Measurements from ENCODE around the gene LMBRD1.
"Not testable (repeated sequence)": the region's sequence is repeated elsewhere in the genome, so short reads cannot be mapped to it uniquely, and the experiment has no call there.

LMBRD1 gene

GRCh38 chr6:69796642-69797390 lies at the start of gene LMBRD1:
LMBRD1 (minus strand) TSS chr6:69797010; CDS start chr6:69796881, 129 bp downstream.
- peak; percentile 84 for DNase-seq

- DNase-seq: no peak
These were observed 49.5 kb upstream of the LMBRD1 start for GRCh38 chr6:69846312-69846711.

GRCh38 chr6:69843189-69843588 lies 46.4 kb upstream of the LMBRD1 start:
- no peak for DNase-seq

DNA sequence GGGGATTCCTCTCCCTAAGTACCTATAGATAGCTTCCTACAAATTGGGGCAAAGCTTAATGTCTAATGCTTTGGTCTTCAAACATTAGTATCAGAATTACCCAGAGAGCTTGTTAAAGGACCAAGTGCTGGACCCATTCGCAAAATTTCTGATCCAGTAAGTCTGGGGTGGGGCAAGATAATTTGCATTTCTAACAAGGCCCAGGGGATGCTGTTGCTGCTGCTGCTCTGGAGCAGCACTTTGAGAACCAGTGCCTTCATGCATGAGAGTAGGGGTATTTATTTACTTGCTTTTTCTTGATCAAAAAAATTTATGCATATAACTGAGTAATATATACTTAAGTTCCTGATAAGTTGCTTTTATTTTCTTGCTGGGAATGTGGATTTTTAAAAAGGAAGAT lies 45.1 kb upstream of the LMBRD1 start:
- DNase-seq: no peak

- DNase-seq: peak; percentile 13
These were observed 38.8 kb upstream of the LMBRD1 start for GRCh38 chr6:69835414-69836179.

GRCh38 chr6:69832558-69832957 lies 35.7 kb upstream of the LMBRD1 start:
- DNase-seq: no peak

DNA sequence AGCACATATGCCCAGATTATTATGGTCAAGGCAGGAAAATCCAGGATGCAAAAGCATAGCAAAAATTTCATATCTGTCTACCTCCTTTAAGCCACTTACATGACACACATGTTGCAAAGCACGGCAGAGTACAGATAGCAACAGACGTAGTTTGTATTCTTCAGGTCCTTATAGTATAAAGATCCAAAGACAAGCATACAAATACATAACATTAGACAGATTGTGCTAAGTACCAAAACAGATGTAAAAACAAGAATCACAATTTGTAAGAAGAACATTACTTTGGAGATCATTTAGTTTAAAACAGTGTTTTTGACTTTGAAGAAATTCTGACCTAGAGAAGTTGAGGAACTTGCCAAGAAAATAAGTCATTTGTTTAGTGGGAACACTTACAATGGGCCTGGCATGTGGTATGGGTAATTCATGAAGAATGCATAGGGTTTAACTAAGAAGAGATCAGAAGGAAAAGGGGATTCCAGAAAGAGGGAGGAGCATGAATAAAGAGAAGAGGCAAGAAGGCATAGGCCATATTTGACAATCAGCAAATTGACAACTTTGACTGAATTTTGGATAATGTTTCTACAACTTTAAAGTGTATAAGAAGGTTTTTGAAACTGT lies 30.6 kb upstream of the LMBRD1 start:
- no peak for DNase-seq

DNA sequence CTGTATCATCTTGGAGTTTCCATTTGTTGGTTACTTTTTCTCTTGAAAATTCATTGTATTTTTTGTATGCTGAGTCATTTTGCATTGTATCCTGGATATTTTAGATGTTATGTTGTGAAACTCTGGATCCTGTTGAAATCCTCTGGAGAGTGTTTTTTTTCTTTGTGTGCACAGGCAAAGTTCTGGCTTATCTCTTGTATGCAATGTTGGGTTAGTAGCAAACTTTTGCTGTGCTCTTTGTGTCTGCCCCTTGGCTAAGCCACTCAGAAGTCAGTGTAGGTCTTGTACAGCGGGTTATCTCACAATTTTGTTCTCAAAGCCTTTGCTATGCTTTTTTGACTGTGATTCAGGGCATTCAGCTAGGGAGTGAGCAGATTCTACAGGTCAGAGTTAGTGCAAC lies 29.1 kb upstream of the LMBRD1 start:
- no peak for DNase-seq

DNA sequence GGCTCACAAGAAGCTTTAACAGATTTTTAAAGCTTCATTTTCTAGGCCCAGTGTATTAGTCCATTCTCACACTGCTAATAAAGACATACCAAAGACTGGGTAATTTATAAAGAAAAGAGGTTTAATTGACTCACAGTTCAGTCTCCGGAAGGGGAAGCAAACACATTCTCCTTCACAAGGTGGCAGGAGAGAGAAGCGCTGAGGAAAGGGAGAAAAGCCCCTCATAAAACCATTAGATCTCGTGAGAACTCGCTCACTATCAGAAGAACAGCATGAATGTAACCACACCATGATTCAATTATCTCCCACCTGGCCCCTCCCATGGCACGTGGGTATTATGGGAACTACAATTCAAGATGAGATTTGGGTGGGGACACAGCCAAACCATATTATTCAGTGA lies 27.5 kb upstream of the LMBRD1 start:
- DNase-seq: not testable (repeated sequence)

DNA sequence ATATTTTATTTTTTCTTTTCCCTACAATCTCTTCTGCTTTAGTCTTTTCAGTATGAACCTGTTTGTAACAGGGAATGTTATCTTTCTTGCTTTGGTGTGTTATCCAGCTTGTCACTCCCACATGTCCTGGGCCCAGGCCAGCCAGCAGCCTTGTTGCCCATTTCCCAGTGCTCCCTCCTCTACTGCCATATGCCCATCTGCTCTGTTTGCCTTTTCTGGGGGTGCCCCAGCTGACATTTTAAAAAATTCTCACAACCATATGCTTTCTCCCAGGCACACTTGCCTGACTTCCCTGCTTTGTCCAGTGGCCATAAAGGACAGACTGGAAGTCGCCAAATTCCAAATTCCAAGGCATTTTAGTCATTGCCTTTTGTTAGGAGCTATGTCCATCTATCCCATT lies 23.6 kb upstream of the LMBRD1 start:
- no peak for DNase-seq

- no peak for DNase-seq
These were observed 23.2 kb upstream of the LMBRD1 start for GRCh38 chr6:69820018-69820417.

- no peak for DNase-seq
These were observed 22.3 kb upstream of the LMBRD1 start for GRCh38 chr6:69819138-69819537.

- DNase-seq: no peak
These were observed 21.6 kb upstream of the LMBRD1 start for GRCh38 chr6:69818223-69818930.

DNA sequence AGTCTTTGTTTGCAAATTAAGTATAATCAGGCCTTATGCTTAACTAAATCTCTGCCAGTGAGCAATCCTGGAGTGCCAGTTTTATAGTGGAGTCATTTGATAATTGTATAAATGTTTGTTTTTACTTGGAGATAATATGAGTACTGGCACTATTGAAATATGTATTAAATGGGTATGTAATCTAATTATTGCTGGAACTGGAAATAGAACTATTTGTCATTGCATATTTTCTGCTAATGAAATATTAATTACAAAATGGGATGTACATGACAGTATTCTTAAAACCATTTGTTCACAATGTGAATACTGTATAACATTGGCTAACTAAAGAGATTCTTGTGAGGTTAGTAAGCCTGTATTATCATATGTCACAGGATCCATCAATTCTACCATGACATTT lies 20.5 kb upstream of the LMBRD1 start:
- no peak for DNase-seq

GRCh38 chr6:69816569-69816968 lies 19.8 kb upstream of the LMBRD1 start:
- DNase-seq: no peak

- DNase-seq: no peak
These were observed 19.2 kb upstream of the LMBRD1 start for GRCh38 chr6:69816026-69816425.

GRCh38 chr6:69813508-69813907 lies 16.7 kb upstream of the LMBRD1 start:
- peak; percentile 1 for DNase-seq

GRCh38 chr6:69812746-69813427 lies 16.1 kb upstream of the LMBRD1 start:
- DNase-seq: no peak

- DNase-seq: no peak
These were observed 6.2 kb upstream of the LMBRD1 start for GRCh38 chr6:69802995-69803394.

DNA sequence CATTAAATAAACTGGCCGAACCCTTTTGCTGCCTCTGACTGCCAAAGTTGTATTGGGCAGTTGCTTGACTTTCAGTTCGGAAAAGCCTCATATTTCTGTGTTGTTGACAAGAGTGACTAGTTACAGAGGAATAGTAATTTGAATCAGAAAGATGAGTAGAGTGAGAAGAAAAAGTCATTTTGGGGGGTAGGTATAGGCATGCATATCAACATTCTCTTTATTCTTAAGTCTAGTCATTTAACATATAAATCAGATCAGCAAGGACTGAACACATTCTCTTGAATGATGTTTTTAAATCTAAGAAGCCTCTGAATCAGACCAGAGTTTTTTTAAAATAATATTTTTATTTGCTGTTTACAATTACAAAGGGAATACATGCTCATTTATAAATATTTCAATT lies 4.9 kb upstream of the LMBRD1 start:
- no peak for DNase-seq

- no peak for DNase-seq
These were observed 4.4 kb upstream of the LMBRD1 start for GRCh38 chr6:69801225-69801624.

GRCh38 chr6:69798796-69799195 lies 2.0 kb upstream of the LMBRD1 start:
- DNase-seq: not testable (repeated sequence)

Data from NCI-H2227 treated with DMSO at 0.1 percent for 48 hours (cell line).